Pancreas (tissue), 10 donors: ENCODE results near the gene GTF3C1. TPM values are rescaled to one million over a fixed set of nuclear protein-coding genes. Genes with fewer than 3 reads are reported as not detected.

Source experiments
- ATAC-seq, 4 donors: fragments of 200-7000 bp; cut with Tn5 transposase; one replicate each; pipeline versions ENCODE4 v1.8.0 to v1.9.1; 2020; ENCODE audit warnings: mild to moderate bottlenecking in 4 of 4, moderate library complexity in 4 of 4
- DNase-seq, 6 donors: peaks; one replicate each; pipeline ENCODE4 v3.0.0-alpha.2; 2020
- FAIRE-seq: peaks from 2 replicates; lab custom pipeline; 2012; peaks lifted over from hg19 to GRCh38; lab: Jason Lieb, UNC
- H3K27ac ChIP-seq, 4 donors: fragments of 200-600 bp; sonication (generic); 1 replicate in 3 of 4; 2 replicates in 1 of 4; pipeline versions ENCODE4 v1.5.0 to v1.8.0; 2020
- H3K27me3 ChIP-seq, 4 donors: fragments of 200-600 bp; one replicate each; pipeline ENCODE4 v1.8.0; 2021
- H3K36me3 ChIP-seq, 3 donors: fragments of 200-600 bp; sonication (generic) in 1 of 3; one replicate each; pipeline versions ENCODE4 v1.5.0 to v1.8.0; 2020 to 2021
- H3K4me1 ChIP-seq, 3 donors: fragments of 200-600 bp; one replicate each; pipeline ENCODE4 v1.8.0; 2021
- H3K4me3 ChIP-seq, 4 donors: fragments of 200-600 bp; sonication (generic) in 2 of 4; one replicate each; pipeline versions ENCODE4 v1.5.0 to v1.8.0; 2020 to 2021
- H3K9me3 ChIP-seq, 4 donors: fragments of 200-600 bp; one replicate each; pipeline ENCODE4 v1.8.0; 2021
- CTCF ChIP-seq, 4 donors: fragments of 200-600 bp; sonication (generic) in 3 of 4; IDR thresholded peaks; one replicate each; pipeline versions ENCODE4 v1.5.0 to v1.8.0; 2021; ENCODE audit warnings: antibody characterized with exemption in 4 of 4
- WGBS, 2 donors: extraction: QIAGEN DNeasy Blood & Tissue Kit; methylation state at CpG; one replicate each; pipeline ENCODE4 v1.1.7; 2013; 5-methylcytosine and 5-hydroxymethylcytosine counted together
- intact Hi-C, 3 donors: fragments of 100-400 bp; cut with DNase I; formaldehyde crosslinking; loops; one replicate each; pipeline versions ENCODE4 v1.11.1 to v1.14.2; 2022
- polyA plus RNA-seq, 2 donors: library from polyadenylated mRNA; stranded (reverse); fragments of 200-250 nt; gene quantifications; one replicate each; pipeline ENCODE4 v1.2.3, GENCODE V29; 2013
- total RNA-seq, 6 donors: library from RNA; stranded (reverse); fragmentation: NEBNext Ultra II Directional in 4 of 6; extraction: Animal tissue kit (Norgen Biotek cat#: 25700) in 4 of 6; gene quantifications; one replicate each; pipeline versions ENCODE4 v1.2.1 to v1.2.4, GENCODE V29; 2021 to 2023
- donor health status: healthy with polysubstance abuse.
- donor health status: DM: no; HTN: no; CAD: no; lungs with moderate emphysema.
- donor health status: DM: no; HTN: no; CAD: no.
- donor health status: control.
- donor health status: control.
- donor health status: Bipolar disorder and iron deficiency.
- donor health status: DM: yes; HTN: yes; CAD: no.
- donor health status: DM: no; HTN: no; CAD: no.
- donor health status: DM: no; HTN: no; CAD: no.
- donor health status: DM: yes; HTN: yes; CAD: no.

The GTF3C1 gene
- total and polyA plus RNA-seq, 8 donors = 31.5 to 113 (median 43.8) TPM

DNA sequence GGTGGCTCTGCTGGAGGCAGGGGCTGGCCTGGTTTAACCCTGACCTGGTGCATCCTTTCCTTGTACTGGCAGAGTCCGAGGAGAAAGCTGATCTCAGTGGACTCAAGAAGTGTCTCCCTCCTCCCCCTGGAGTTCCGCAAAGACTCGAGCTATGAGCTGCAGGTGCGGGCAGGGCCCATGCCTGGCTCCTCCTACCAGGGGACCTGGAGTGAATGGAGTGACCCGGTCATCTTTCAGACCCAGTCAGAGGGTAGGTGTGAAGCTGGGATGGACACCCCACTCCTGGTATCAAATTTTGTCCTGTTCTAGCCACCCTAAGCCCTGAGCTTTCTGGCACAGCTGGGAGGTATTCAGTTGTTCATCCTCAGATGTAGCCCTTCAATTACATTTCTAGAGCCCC, 105.2 kb downstream of the GTF3C1 start:
- Histone ChIP-seq H3K4me3 (no peak overlapping the region), H3K27me3 (no peaks in the 10 kb centered on the region), H3K36me3 (no peaks in the 10 kb centered on the region), H3K9me3 (no peaks in the 10 kb centered on the region), H3K4me1 (no peaks in the 10 kb centered on the region), H3K27ac (no peak overlapping the region)
- no peak for ATAC-seq
- intact Hi-C loops = no loop called here
- WGBS, 2 donors = 89 to 92% methylated on average over 3 to 5 of the region's 5 CpGs
- no peak for FAIRE-seq
- DNase-seq = peak in 2 of 6 donors; percentile 14 to 23
- no peak for TF ChIP-seq CTCF (IDR thresholded peaks at IDR 0.05)

GRCh38 chr16:27444015-27444414, 105.7 kb downstream of the GTF3C1 start:
- DNase-seq = no peak
- Histone ChIP-seq H3K4me3 (no peak overlapping the region), H3K27ac (no peak overlapping the region), H3K4me1 (no peaks in the 10 kb centered on the region), H3K27me3 (no peaks in the 10 kb centered on the region), H3K9me3 (no peaks in the 10 kb centered on the region), H3K36me3 (no peaks in the 10 kb centered on the region)
- ATAC-seq = no peak
- TF ChIP-seq CTCF (IDR thresholded peaks at IDR 0.05) = no peak
- intact Hi-C loops = no loop called here
- no peak for FAIRE-seq
- 39 to 51% methylated on average over 2 of the region's 2 CpGs for WGBS, 2 donors

DNA sequence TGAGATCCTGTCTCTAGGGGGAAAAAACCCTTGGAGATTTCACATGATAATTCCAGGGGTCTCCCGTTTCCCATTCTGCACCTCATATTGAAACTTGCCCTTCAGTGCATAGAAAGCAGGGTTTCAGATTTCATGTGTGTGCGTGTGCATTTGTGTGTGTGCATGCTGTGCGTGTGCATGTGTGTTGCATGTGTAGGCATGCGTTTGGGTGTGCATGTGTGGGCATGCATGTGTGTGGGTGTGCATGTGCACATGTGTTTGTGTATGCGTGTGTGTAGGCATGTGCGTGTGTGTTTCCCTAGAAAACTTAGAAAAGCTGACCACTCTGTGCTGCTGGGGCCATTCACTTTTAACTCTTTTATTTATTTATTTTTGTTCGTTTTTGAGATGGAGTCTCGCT, 107.7 kb downstream of the GTF3C1 start:
- Histone ChIP-seq H3K4me1 (no peaks in the 10 kb centered on the region), H3K27me3 (no peaks in the 10 kb centered on the region), H3K36me3 (no peaks in the 10 kb centered on the region), H3K9me3 (no peaks in the 10 kb centered on the region), H3K4me3 (no peak overlapping the region), H3K27ac (no peak overlapping the region)
- TF ChIP-seq CTCF (IDR thresholded peaks at IDR 0.05) = no peak
- DNase-seq = peak in 1 of 6 donors; percentile 15
- 73 to 89% methylated on average over 8 of the region's 8 CpGs for WGBS, 2 donors
- intact Hi-C loops = no loop called here
- no peak for ATAC-seq
- no peak for FAIRE-seq

GRCh38 chr16:27441276-27441675, 108.4 kb downstream of the GTF3C1 start:
- no peaks in the 10 kb centered on the region for H3K4me1 ChIP-seq
- H3K27me3 ChIP-seq = no peaks in the 10 kb centered on the region
- H3K9me3 ChIP-seq = no peaks in the 10 kb centered on the region
- TF ChIP-seq CTCF (IDR thresholded peaks at IDR 0.05) = no peak
- ATAC-seq = no peak
- peak in 1 of 6 donors; percentile 10 for DNase-seq
- intact Hi-C loops = no loop called here
- FAIRE-seq = no peak
- H3K27ac ChIP-seq = no peak overlapping the region
- no peak overlapping the region for H3K4me3 ChIP-seq
- 58 to 71% methylated on average over 5 of the region's 5 CpGs for WGBS, 2 donors
- no peaks in the 10 kb centered on the region for H3K36me3 ChIP-seq

DNA sequence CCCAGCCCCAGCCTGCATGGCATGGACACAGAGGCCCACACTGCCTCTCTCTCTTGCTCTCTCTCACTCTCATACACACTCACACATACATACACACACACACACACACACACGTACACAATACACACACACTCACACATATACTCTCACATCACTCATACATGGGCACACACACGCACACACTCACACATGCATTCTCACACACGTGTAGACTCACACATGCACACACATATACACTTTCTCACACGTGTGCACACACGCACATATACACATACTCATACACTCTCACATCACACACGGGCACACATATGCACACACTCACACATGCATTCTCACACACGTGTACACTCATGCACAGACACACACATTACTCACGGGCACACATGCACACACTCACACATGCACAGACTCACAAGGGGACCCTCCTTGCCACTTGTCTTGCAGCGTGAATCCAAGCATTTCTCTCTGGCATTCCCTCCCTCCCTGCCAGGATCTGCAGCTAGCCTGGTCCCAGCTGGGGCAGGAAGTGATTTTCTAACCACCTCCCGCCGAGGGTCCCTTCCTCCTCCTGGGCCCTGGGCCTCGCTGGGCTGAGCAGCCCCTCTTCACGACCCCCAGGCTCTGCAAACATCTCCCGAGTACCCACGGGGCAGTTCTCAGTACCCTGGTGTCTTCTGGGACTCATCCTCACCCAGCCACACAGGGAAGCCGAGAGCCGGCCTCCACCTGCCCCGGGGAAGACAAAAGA, 110.3 kb downstream of the GTF3C1 start:
- no peaks in the 10 kb centered on the region for H3K4me1 ChIP-seq
- no peaks in the 10 kb centered on the region for H3K36me3 ChIP-seq
- no peak for TF ChIP-seq CTCF (IDR thresholded peaks at IDR 0.05)
- no peak overlapping the region for H3K4me3 ChIP-seq
- H3K27me3 ChIP-seq = no peaks in the 10 kb centered on the region
- intact Hi-C loops = no loop called here
- no peak for ATAC-seq
- DNase-seq = peak in 1 of 6 donors; percentile 30
- H3K9me3 ChIP-seq = no peaks in the 10 kb centered on the region
- no peak for FAIRE-seq
- no peak overlapping the region for H3K27ac ChIP-seq
- 56 to 66% methylated on average over 18 of the region's 18 CpGs for WGBS, 2 donors
